ENCODE measurements around the gene ALKBH6. TPM values are rescaled to one million over a fixed set of nuclear protein-coding genes. Genes with fewer than 3 reads are reported as not detected.

ALKBH6 gene
- total and polyA plus RNA-seq, 2 of the 13 experiments (the other 11 are each of a cell fraction or from before 2014, with no cell fraction given): 13.7 to 18.1 TPM

DNA sequence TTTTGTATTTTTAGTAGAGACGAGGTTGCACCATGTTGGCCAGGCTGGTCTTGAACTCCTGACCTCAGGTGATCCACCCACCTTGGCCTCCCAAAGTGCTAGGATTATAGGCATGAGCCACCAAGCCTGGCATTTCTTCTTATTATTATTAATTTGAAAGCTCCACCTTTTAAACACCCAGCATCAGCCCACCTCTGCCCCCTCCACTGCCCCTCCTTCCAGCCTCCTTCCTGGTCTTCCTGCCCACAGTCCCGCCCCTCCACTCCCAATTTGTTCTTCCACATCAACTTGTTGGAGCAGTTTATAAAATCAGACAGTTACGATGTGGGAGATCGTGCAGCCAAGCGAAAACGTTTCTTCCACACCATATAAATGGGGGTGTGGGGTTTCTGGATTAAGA is 26.5 kb upstream of the ALKBH6 start:
- no peak for ATAC-seq
- intact Hi-C loops (cut with micrococcal nuclease; ENCODE audit: unreplicated experiment) (no loop called here), in situ Hi-C loops (cut with HindIII; ENCODE audit: extremely low pct_ligation_motif_present, low pct_unique_long_range_greater_than_20kb) (no loop called here)
- Histone ChIP-seq H3K4me2 (ENCODE audit: low read depth, low read length) (no peak overlapping the region), H4K20me1 (ENCODE audit: insufficient read depth, low read length) (no peaks in the 10 kb centered on the region), H3K4me1 (ENCODE audit: insufficient read depth, low read length) (peaks cover 35% of the 10 kb centered on the region), H3K79me2 (ENCODE audit: insufficient read depth, low read length) (no peaks in the 10 kb centered on the region), H3K4me3 (replicated peaks in 1 of 3; ENCODE audit: insufficient read depth in 1 of 3, low read depth in 2 of 3, low read length in 3 of 3) (no peak overlapping the region), H3K9ac (ENCODE audit: insufficient read depth, low read depth, low read length) (no peak overlapping the region), H2AFZ (ENCODE audit: low read length) (no peak overlapping the region), H3K9me3 (ENCODE audit: low read length) (no peaks in the 10 kb centered on the region), H3K27me3 (ENCODE audit: control insufficient read depth in 1 of 2, insufficient read depth in 2 of 2, low read length in 2 of 2) (no peaks in the 10 kb centered on the region), H3K27ac (ENCODE audit: extremely low read length, insufficient read depth, low read length) (no peak overlapping the region), H3K36me3 (replicated peaks in 1 of 2; ENCODE audit: control insufficient read depth in 1 of 2, insufficient read depth in 2 of 2, low read length in 2 of 2) (0 out of 5 replicates have a peak, but pooled peaks cover 0 to 1% of the 10 kb centered on the region in 2 experiments)
- WGBS (ENCODE audit: low lambda C conversion rate): 98% methylated on average over 6 of the region's 6 CpGs
- CTCF ChIA-PET (ENCODE audit: low intra/inter-chr PET ratio, low total read pairs): no interaction called here
- no peak for DNase-seq (ENCODE audit: low spot score)
- TF ChIP-seq FOXO1 (CRISPR knock-in tag; IDR thresholded peaks at IDR 0.05): no peak
- no peak for TF ChIP-seq KDM6A (CRISPR knock-in tag; IDR thresholded peaks at IDR 0.05; ENCODE audit: low read depth)
- TF ChIP-seq POLR2AphosphoS5 (IDR thresholded peaks at IDR 0.05; ENCODE audit: low read depth, low read length): no peak
- no peak for TF ChIP-seq ZKSCAN1 (IDR thresholded peaks at IDR 0.05; ENCODE audit: low read length)
- no peak for TF ChIP-seq TFDP1 (CRISPR knock-in tag; IDR thresholded peaks at IDR 0.05; ENCODE audit: borderline replicate concordance)
- TF ChIP-seq SNAPC4 (CRISPR knock-in tag; IDR thresholded peaks at IDR 0.05): no peak
- TF ChIP-seq, protein P1, sequence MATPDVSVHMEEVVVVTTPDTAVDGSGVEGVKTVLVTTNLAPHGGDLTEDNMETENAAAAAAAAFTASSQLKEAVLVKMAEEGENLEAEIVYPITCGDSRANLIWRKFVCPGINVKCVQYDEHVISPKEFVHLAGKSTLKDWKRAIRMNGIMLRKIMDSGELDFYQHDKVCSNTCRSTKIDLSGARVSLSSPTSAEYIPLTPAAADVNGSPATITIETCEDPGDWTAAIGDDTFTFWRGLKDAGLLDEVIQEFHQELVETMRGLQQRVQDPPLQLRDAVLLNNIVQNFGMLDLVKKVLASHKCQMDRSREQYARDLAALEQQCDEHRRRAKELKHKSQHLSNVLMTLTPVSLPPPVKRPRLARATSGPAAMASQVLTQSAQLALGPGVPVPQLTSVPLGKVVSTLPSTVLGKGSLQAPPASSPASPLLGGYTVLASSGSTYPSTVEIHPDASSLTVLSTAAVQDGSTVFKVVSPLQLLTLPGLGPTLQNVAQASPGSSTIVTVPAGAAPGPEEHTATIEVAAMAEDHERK (CRISPR knock-in tag; IDR thresholded peaks at IDR 0.05; ENCODE audit: low read depth): no peak
- no peak for TF ChIP-seq SAFB2 (CRISPR knock-in tag; IDR thresholded peaks at IDR 0.05; ENCODE audit: borderline replicate concordance, low read depth)
- no peak for TF ChIP-seq BCLAF1 (IDR thresholded peaks at IDR 0.05)
- POLR2A ChIA-PET: interaction anchor here (0.5 to 1.5 kb wide), 2 partner anchors 13 to 87 kb away, joined by 3 read pairs; no protein-coding TSS in a partner anchor
- BruUV-seq (replicated peaks): no TSS peak
- FAIRE-seq: no peak

Measured in HepG2 (cell line).